GM23338 (cell line): Measurements from ENCODE around the gene WWC1. TPM values are rescaled to one million over a fixed set of nuclear protein-coding genes. Genes with fewer than 3 reads are reported as not detected.

Experiments
- ATAC-seq: fragments of 200-7000 bp; cut with Tn5 transposase; 3 replicates; pipeline ENCODE4 v1.9.1; 2020
- DNase-seq: peaks from one replicate; pipeline ENCODE4 v3.0.0-alpha.2; 2015; ENCODE audit warnings: low spot score
- H2AFZ ChIP-seq: fragments of 200-600 bp; sonication (generic); 2 replicates; pipeline ENCODE4 v1.8.0; 2016; ENCODE audit warnings: antibody characterized with exemption, mild to moderate bottlenecking, moderate library complexity
- H3F3A ChIP-seq: fragments of 200-600 bp; sonication (generic); replicated peaks from 2 replicates; pipeline ENCODE4 v1.8.0; 2017; ENCODE audit warnings: antibody characterized with exemption, mixed run types, low read depth
- H3K27ac ChIP-seq: fragments of 200-600 bp; sonication (generic); 2 replicates; pipeline ENCODE4 v1.6.1; 2016; ENCODE audit warnings: low read depth
- H3K27me3 ChIP-seq: fragments of 200-600 bp; sonication (generic); 2 replicates; pipeline ENCODE4 v1.8.0; 2016; ENCODE audit warnings: mild to moderate bottlenecking, mixed run types, moderate library complexity; ENCODE audit not compliant: insufficient read depth
- H3K36me3 ChIP-seq: fragments of 200-600 bp; sonication (generic); 2 replicates; pipeline ENCODE4 v1.8.0; 2016; ENCODE audit warnings: mild to moderate bottlenecking; ENCODE audit not compliant: insufficient read depth
- H3K4me1 ChIP-seq: fragments of 200-600 bp; sonication (generic); 2 replicates; pipeline ENCODE4 v1.8.0; 2016; ENCODE audit warnings: mild to moderate bottlenecking, moderate library complexity; ENCODE audit not compliant: insufficient read depth
- H3K4me2 ChIP-seq: fragments of 200-600 bp; sonication (generic); 2 replicates; pipeline ENCODE4 v1.7.1; 2017; ENCODE audit warnings: mixed run types
- H3K4me3 ChIP-seq: fragments of 200-600 bp; sonication (generic); 2 replicates; pipeline ENCODE4 v1.6.1; 2016; ENCODE audit warnings: mixed run types
- H3K79me2 ChIP-seq: fragments of 200-600 bp; sonication (generic); replicated peaks from 2 replicates; pipeline ENCODE4 v1.8.0; 2017; ENCODE audit warnings: mild to moderate bottlenecking; ENCODE audit not compliant: insufficient read depth
- H3K9me2 ChIP-seq: fragments of 200-600 bp; sonication (generic); 2 replicates; pipeline ENCODE4 v1.8.0; 2017; ENCODE audit not compliant: insufficient read depth
- H4K20me1 ChIP-seq: fragments of 200-600 bp; sonication (generic); replicated peaks from 2 replicates; pipeline ENCODE4 v1.8.0; 2017; ENCODE audit warnings: mild to moderate bottlenecking; ENCODE audit not compliant: insufficient read depth
- H3K27ac Mint-ChIP-seq: 2 replicates; pipeline ENCODE4 v1.8.0; 2020; ENCODE audit warnings: inconsistent platforms, mild to moderate bottlenecking, moderate library complexity, mixed read lengths
- H3K27me3 Mint-ChIP-seq: 3 replicates; pipeline ENCODE4 v1.8.0; 2022; ENCODE audit warnings: low read depth, mild to moderate bottlenecking, moderate library complexity, mixed read lengths, inconsistent platforms; ENCODE audit not compliant: insufficient read depth, poor library complexity
- H3K36me3 Mint-ChIP-seq: 3 replicates; pipeline ENCODE4 v1.8.0; 2021; ENCODE audit warnings: low read depth, mild to moderate bottlenecking, inconsistent platforms, moderate library complexity, mixed read lengths
- H3K4me1 Mint-ChIP-seq: 3 replicates; pipeline ENCODE4 v1.8.0; 2020; ENCODE audit warnings: mild to moderate bottlenecking, inconsistent platforms, mixed read lengths
- H3K4me3 Mint-ChIP-seq: 3 replicates; pipeline ENCODE4 v1.8.0; 2021; ENCODE audit warnings: moderate library complexity, mild to moderate bottlenecking, inconsistent platforms, mixed read lengths
- H3K9me3 Mint-ChIP-seq: 3 replicates; pipeline ENCODE4 v1.8.0; 2020; ENCODE audit warnings: moderate library complexity, mild to moderate bottlenecking, inconsistent platforms, mixed read lengths
- CREB1 ChIP-seq: fragments of 250-450 bp; sonication (Bioruptor Pico); IDR thresholded peaks from 2 replicates; pipeline ENCODE4 v1.5.0; 2020; ENCODE audit warnings: low read depth, mild to moderate bottlenecking, moderate library complexity
- CTCF ChIP-seq, 2 experiments: fragments of 200-600 bp in 1 of 2; sonication (generic) in 1 of 2; conservative IDR thresholded peaks; 2 replicates each; pipeline versions ENCODE4 v1.5.1 to v1.6.1; 2016 to 2017; ENCODE audit warnings: antibody characterized with exemption in 2 of 2, low read depth in 2 of 2, mild to moderate bottlenecking in 2 of 2, moderate library complexity in 1 of 2
- EZH2 ChIP-seq: fragments of 200-600 bp; sonication (generic); IDR thresholded peaks from one replicate; pipeline ENCODE4 v1.8.0; 2017; ENCODE audit warnings: antibody characterized with exemption, mild to moderate bottlenecking, low read depth; ENCODE audit not compliant: unreplicated experiment
- EZH2phosphoT487 ChIP-seq: fragments of 200-600 bp; sonication (generic); IDR thresholded peaks from one replicate; pipeline ENCODE4 v1.8.1; 2018; ENCODE audit warnings: antibody characterized with exemption; ENCODE audit not compliant: unreplicated experiment
- JUNB ChIP-seq: IDR thresholded peaks from one replicate; pipeline ENCODE4 v1.6.1; 2016; ENCODE audit warnings: antibody characterized with exemption; ENCODE audit not compliant: unreplicated experiment
- NANOG ChIP-seq: IDR thresholded peaks from 2 replicates; pipeline ENCODE4 v1.6.1; 2016; ENCODE audit warnings: antibody characterized with exemption, borderline replicate concordance
- POLR2AphosphoS5 ChIP-seq: IDR thresholded peaks from 2 replicates; pipeline ENCODE4 v1.6.1; 2016; ENCODE audit warnings: antibody characterized with exemption, low read depth
- REST ChIP-seq: IDR thresholded peaks from one replicate; pipeline ENCODE4 v1.6.1; 2018; ENCODE audit warnings: antibody characterized with exemption; ENCODE audit not compliant: unreplicated experiment
- ZNF114 ChIP-seq: fragments of 250-450 bp; sonication (Bioruptor Pico); IDR thresholded peaks from 2 replicates; pipeline ENCODE4 v1.5.0; 2020; ENCODE audit warnings: mild to moderate bottlenecking, moderate library complexity
- polyA plus RNA-seq: library from polyadenylated mRNA; unstranded; fragments of >200 nt; fragmentation: Nextera tagmentation; extraction: Ambion mirVana; gene quantifications from 2 replicates; pipeline ENCODE4 v1.2.1, GENCODE V29; 2016
- total RNA-seq: library from RNA; depleted of rRNA; stranded (reverse); fragments of >200 nt; shearing (Covaris generic); gene quantifications from 2 replicates; pipeline ENCODE4 v1.2.3, GENCODE V29; 2014
- TF ChIP-seq, protein P1 (sequence below): IDR thresholded peaks from 2 replicates; pipeline ENCODE4 v1.6.1; 2016; ENCODE audit warnings: antibody characterized with exemption

The WWC1 gene
- total and polyA plus RNA-seq, 2 experiments from 2014 or later: 25.4 to 27.8 TPM

DNA sequence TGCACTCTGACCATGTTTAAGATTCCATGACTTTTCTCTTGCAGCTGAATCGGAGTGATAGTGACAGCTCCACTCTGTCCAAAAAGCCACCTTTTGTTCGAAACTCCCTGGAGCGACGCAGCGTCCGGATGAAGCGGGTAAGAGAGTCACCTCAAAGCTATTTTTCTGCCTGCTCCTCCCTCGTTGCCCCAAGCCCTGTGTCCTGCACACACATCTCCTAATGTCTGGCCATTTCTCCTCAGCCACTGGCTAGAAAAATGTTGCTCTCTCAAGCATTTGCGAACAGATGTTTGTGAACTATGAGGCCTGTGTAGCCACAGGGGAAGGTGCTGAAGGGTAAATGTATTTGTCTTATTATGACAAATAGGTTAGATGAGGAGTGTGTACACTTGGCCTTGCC, 169.2 kb downstream of the WWC1 start (continued):
- no peak for TF ChIP-seq REST

DNA sequence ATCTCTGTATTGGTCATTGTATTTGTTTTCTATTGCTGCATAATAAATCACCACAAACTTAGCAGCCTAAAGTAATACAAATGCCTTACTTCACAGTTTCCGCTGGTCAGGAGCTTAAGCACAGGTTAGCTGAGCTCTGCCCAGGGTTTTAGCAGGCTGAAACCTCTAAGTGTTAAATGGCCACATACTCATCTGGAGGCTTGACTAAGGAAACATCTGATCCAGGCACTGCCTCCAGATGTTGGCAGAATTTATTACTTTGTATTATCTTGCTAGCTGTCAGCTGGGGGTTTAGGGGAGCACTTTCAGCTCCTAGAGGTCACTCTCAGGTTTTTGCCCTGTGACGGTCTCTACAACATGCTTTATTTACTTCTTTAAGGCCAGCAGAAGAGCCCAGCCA, 171.6 kb downstream of the WWC1 start:
- Mint-ChIP-seq H3K9me3 (no peaks in the 10 kb centered on the region), H3K27me3 (peaks cover 3% of the 10 kb centered on the region), H3K4me3 (no peak overlapping the region), H3K27ac (no peak overlapping the region), H3K4me1 (no peaks in the 10 kb centered on the region), H3K36me3 (peaks cover 50% of the 10 kb centered on the region)
- Histone ChIP-seq H3K9me2 (no peaks in the 10 kb centered on the region), H3F3A (no peaks in the 10 kb centered on the region), H2AFZ (no peak overlapping the region), H3K27ac (no peak overlapping the region), H3K4me1 (no peaks in the 10 kb centered on the region), H3K79me2 (no peaks in the 10 kb centered on the region), H3K36me3 (no peaks in the 10 kb centered on the region; the same call in 1 of the 2 replicates), H3K4me2 (no peak overlapping the region), H4K20me1 (no peaks in the 10 kb centered on the region), H3K4me3 (no peak overlapping the region), H3K27me3 (no peaks in the 10 kb centered on the region)
- DNase-seq (no peak), ATAC-seq (no peak)
- TF ChIP-seq, protein P1, sequence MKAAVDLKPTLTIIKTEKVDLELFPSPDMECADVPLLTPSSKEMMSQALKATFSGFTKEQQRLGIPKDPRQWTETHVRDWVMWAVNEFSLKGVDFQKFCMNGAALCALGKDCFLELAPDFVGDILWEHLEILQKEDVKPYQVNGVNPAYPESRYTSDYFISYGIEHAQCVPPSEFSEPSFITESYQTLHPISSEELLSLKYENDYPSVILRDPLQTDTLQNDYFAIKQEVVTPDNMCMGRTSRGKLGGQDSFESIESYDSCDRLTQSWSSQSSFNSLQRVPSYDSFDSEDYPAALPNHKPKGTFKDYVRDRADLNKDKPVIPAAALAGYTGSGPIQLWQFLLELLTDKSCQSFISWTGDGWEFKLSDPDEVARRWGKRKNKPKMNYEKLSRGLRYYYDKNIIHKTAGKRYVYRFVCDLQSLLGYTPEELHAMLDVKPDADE: no peak
- no peak for TF ChIP-seq CREB1
- TF ChIP-seq ZNF114 (CRISPR knock-in tag): no peak
- TF ChIP-seq REST: no peak
- TF ChIP-seq CTCF (conservative IDR thresholded peaks at IDR 0.05; ENCODE audit: low read depth in 2 of 2): no peak
- no peak for TF ChIP-seq POLR2AphosphoS5
- TF ChIP-seq EZH2phosphoT487: no peak
- TF ChIP-seq NANOG: no peak
- no peak for TF ChIP-seq JUNB
- TF ChIP-seq EZH2: no peak
